OCI-LY7 (cell line): Measurements from ENCODE around the gene SLC50A1. TPM values are rescaled to one million over a fixed set of nuclear protein-coding genes. Genes with fewer than 3 reads are reported as not detected.

Experiments used
- BruUV-seq: library from RNA; stranded (reverse); fragments of 400-500 nt; replicated peaks from 2 replicates; lab custom pipeline; 2021; lab: Mats Ljungman, UMichigan
- CTCF ChIA-PET: fragments of 300-600 bp; sonication (Branson Sonifier 250); formaldehyde crosslinking; loops from one replicate; lab custom pipeline; 2022; ENCODE audit warnings: antibody characterized with exemption; ENCODE audit not compliant: unreplicated experiment; lab: Charles Lee
- POLR2A ChIA-PET: fragments of 300-600 bp; sonication (Branson Sonifier 250); formaldehyde crosslinking; loops from one replicate; lab custom pipeline; 2022; ENCODE audit warnings: antibody characterized with exemption; lab: Charles Lee
- DNase-seq: peaks from one replicate; pipeline ENCODE4 v3.0.0-alpha.2; 2015; ENCODE audit warnings: low spot score
- H2AFZ ChIP-seq: fragments of 200-600 bp; sonication (generic), shearing (Covaris generic); 2 replicates; pipeline ENCODE4 v1.6.1; 2014; ENCODE audit warnings: mild to moderate bottlenecking, antibody characterized with exemption, low read length, moderate library complexity
- H3K27ac ChIP-seq: fragments of 200-600 bp; sonication (generic); 2 replicates; pipeline ENCODE4 v1.5.1; 2014; ENCODE audit warnings: mixed run types, low read depth, mild to moderate bottlenecking, moderate library complexity, low read length, inconsistent platforms; ENCODE audit not compliant: poor library complexity, severe bottlenecking
- H3K36me3 ChIP-seq: fragments of 200-600 bp; sonication (generic); 2 replicates; pipeline ENCODE4 v1.6.1; 2014; ENCODE audit warnings: mild to moderate bottlenecking, antibody characterized with exemption, low read length, moderate library complexity, mixed read lengths; ENCODE audit not compliant: insufficient read depth
- H3K4me1 ChIP-seq: fragments of 200-600 bp; sonication (generic); 2 replicates; pipeline ENCODE4 v1.5.1; 2014; ENCODE audit warnings: mild to moderate bottlenecking, low read length; ENCODE audit not compliant: insufficient read depth, poor library complexity, severe bottlenecking
- H3K4me2 ChIP-seq: fragments of 200-600 bp; sonication (generic); 2 replicates; pipeline ENCODE4 v1.6.1; 2014; ENCODE audit warnings: mild to moderate bottlenecking, low read length
- H3K4me3 ChIP-seq: fragments of 200-600 bp; sonication (generic); 2 replicates; pipeline ENCODE4 v1.5.1; 2014; ENCODE audit warnings: mild to moderate bottlenecking, low read depth, low read length; ENCODE audit not compliant: poor library complexity, severe bottlenecking
- H3K79me2 ChIP-seq: fragments of 200-600 bp; sonication (generic); 2 replicates; pipeline ENCODE4 v1.6.1; 2016; ENCODE audit warnings: low read depth, mild to moderate bottlenecking, low read length, moderate library complexity, mixed read lengths; ENCODE audit not compliant: insufficient read depth
- H3K9me2 ChIP-seq: fragments of 200-600 bp; sonication (generic); 2 replicates; pipeline ENCODE4 v1.6.1; 2016; ENCODE audit warnings: mild to moderate bottlenecking, low read length, mixed read lengths; ENCODE audit not compliant: insufficient read depth
- H3K9me3 ChIP-seq: fragments of 200-600 bp; sonication (generic); 2 replicates; pipeline ENCODE4 v1.6.1; 2014; ENCODE audit warnings: mild to moderate bottlenecking, mixed run types, low read length, mixed read lengths
- H4K20me1 ChIP-seq: fragments of 200-600 bp; sonication (generic); 2 replicates; pipeline ENCODE4 v1.6.1; 2014; ENCODE audit warnings: mild to moderate bottlenecking, antibody characterized with exemption, low read length, moderate library complexity, mixed read lengths; ENCODE audit not compliant: insufficient read depth
- EZH2phosphoT487 ChIP-seq: fragments of 200-600 bp; sonication (generic); IDR thresholded peaks from 2 replicates; pipeline ENCODE4 v1.6.1; 2018; ENCODE audit warnings: low read depth, borderline replicate concordance, mild to moderate bottlenecking, mixed run types, antibody characterized with exemption, low read length, moderate library complexity, mixed read lengths
- intact Hi-C: fragments of 100-400 bp; cut with micrococcal nuclease; formaldehyde crosslinking; loops from one replicate; pipeline ENCODE4 v1.10.0; 2022; ENCODE audit not compliant: unreplicated experiment
- total RNA-seq, 2 experiments: library from RNA; depleted of rRNA in 1 of 2; stranded (reverse); fragments of >200 nt in 1 of 2; shearing (Covaris generic) in 1 of 2; gene quantifications; 2 replicates each; pipeline ENCODE4 v1.2.3, GENCODE V29; 2014 to 2022
- TF ChIP-seq, protein P1 (sequence below): fragments of 200-600 bp; sonication (generic); conservative IDR thresholded peaks from 2 replicates; pipeline ENCODE4 v1.5.1; 2014; ENCODE audit warnings: mild to moderate bottlenecking, antibody characterized with exemption, low read length, moderate library complexity, mixed read lengths

The SLC50A1 gene
- total RNA-seq, 2 experiments from 2014 or later = 12.3 to 46.1 TPM

GRCh38 chr1:155127967-155128754 lies 7.5 kb upstream of the SLC50A1 start:
- intact Hi-C loops = no loop called here
- no peak overlapping the region for H3K27ac ChIP-seq
- no peak overlapping the region for H2AFZ ChIP-seq
- H3K79me2 ChIP-seq = no peaks in the 10 kb centered on the region
- H3K4me3 ChIP-seq = no peak overlapping the region
- BruUV-seq = no TSS peak
- CTCF ChIA-PET = no interaction called here
- no peaks in the 10 kb centered on the region for H4K20me1 ChIP-seq
- no peaks in the 10 kb centered on the region for H3K36me3 ChIP-seq
- no peak overlapping the region for H3K4me2 ChIP-seq
- POLR2A ChIA-PET = no interaction called here
- no peak for DNase-seq
- TF ChIP-seq, protein P1, sequence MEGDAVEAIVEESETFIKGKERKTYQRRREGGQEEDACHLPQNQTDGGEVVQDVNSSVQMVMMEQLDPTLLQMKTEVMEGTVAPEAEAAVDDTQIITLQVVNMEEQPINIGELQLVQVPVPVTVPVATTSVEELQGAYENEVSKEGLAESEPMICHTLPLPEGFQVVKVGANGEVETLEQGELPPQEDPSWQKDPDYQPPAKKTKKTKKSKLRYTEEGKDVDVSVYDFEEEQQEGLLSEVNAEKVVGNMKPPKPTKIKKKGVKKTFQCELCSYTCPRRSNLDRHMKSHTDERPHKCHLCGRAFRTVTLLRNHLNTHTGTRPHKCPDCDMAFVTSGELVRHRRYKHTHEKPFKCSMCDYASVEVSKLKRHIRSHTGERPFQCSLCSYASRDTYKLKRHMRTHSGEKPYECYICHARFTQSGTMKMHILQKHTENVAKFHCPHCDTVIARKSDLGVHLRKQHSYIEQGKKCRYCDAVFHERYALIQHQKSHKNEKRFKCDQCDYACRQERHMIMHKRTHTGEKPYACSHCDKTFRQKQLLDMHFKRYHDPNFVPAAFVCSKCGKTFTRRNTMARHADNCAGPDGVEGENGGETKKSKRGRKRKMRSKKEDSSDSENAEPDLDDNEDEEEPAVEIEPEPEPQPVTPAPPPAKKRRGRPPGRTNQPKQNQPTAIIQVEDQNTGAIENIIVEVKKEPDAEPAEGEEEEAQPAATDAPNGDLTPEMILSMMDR = no peak
- no peak for TF ChIP-seq EZH2phosphoT487
- H3K9me3 ChIP-seq = no peaks in the 10 kb centered on the region
- H3K4me1 ChIP-seq = peaks cover 4% of the 10 kb centered on the region
- H3K9me2 ChIP-seq = no peaks in the 10 kb centered on the region

GRCh38 chr1:155128755-155129473 lies 6.7 kb upstream of the SLC50A1 start:
- no peak overlapping the region for H3K4me3 ChIP-seq

More at GRCh38 chr1:155128755-155129473, 6.7 kb upstream of the SLC50A1 start:
- Histone ChIP-seq H2AFZ (no peak overlapping the region), H3K4me1 (peaks cover 4% of the 10 kb centered on the region), H3K27ac (no peak overlapping the region), H4K20me1 (no peaks in the 10 kb centered on the region), H3K4me2 (no peak overlapping the region), H3K79me2 (no peaks in the 10 kb centered on the region), H3K9me3 (no peaks in the 10 kb centered on the region), H3K36me3 (no peaks in the 10 kb centered on the region), H3K9me2 (no peaks in the 10 kb centered on the region)
- intact Hi-C loops = no loop called here
- DNase-seq = no peak
- BruUV-seq = no TSS peak
- no peak for TF ChIP-seq EZH2phosphoT487
- TF ChIP-seq, protein P1 = no peak
- POLR2A ChIA-PET = no interaction called here
- CTCF ChIA-PET = no interaction called here
